ENCODE measurements around the gene CPNE5. TPM values are rescaled to one million over a fixed set of nuclear protein-coding genes. Genes with fewer than 3 reads are reported as not detected.

Gene CPNE5
- 4.0 TPM for total RNA-seq

GRCh38 chr6:36838896-36839748 lies at the start of gene CPNE5:
TSS of gene CPNE5 (minus strand) at chr6:36839444. CDS start at chr6:36839377, 67 bp downstream.
- no peak for DNase-seq

GRCh38 chr6:36888115-36888643 lies 48.9 kb upstream of the CPNE5 start:
- no peak for DNase-seq

- DNase-seq: no peak
Measured at GRCh38 chr6:36886950-36887618, 47.8 kb upstream of the CPNE5 start.

- DNase-seq: peak; percentile 98
Measured at GRCh38 chr6:36885461-36886401, 46.5 kb upstream of the CPNE5 start, which contains the start of gene C6orf89. TSS of gene C6orf89 (plus strand) at chr6:36885952. CDS start at chr6:36899445, 13,493 bp downstream.

GRCh38 chr6:36884610-36885009 lies 45.4 kb upstream of the CPNE5 start:
- DNase-seq: no peak

GRCh38 chr6:36875250-36875633 lies 36.0 kb upstream of the CPNE5 start:
- no peak for DNase-seq

- DNase-seq: peak; percentile 95
Measured at GRCh38 chr6:36874443-36875249, 35.4 kb upstream of the CPNE5 start, which contains the start of gene PPIL1. TSS of gene PPIL1 (minus strand) at chr6:36874803. CDS start at chr6:36874772, 31 bp downstream.

GRCh38 chr6:36873612-36874442 lies 34.6 kb upstream of the CPNE5 start:
- no peak for DNase-seq

GRCh38 chr6:36873115-36873514 lies 33.9 kb upstream of the CPNE5 start:
- DNase-seq: no peak

GRCh38 chr6:36871686-36872085 lies 32.4 kb upstream of the CPNE5 start:
- no peak for DNase-seq

GRCh38 chr6:36867471-36868224 lies 28.4 kb upstream of the CPNE5 start:
- no peak for DNase-seq

- no peak for DNase-seq
Measured at GRCh38 chr6:36865835-36866234, 26.6 kb upstream of the CPNE5 start.

- DNase-seq: no peak
Measured at GRCh38 chr6:36863670-36864540, 24.7 kb upstream of the CPNE5 start.

- DNase-seq: no peak
Measured at GRCh38 chr6:36862848-36863382, 23.7 kb upstream of the CPNE5 start.

GRCh38 chr6:36862164-36862847 lies 23.1 kb upstream of the CPNE5 start:
- no peak for DNase-seq

- no peak for DNase-seq
Measured at GRCh38 chr6:36860126-36860525, 20.9 kb upstream of the CPNE5 start.

GRCh38 chr6:36858407-36858981 lies 19.2 kb upstream of the CPNE5 start:
- no peak for DNase-seq
